HCT116 (cell line): ENCODE data around the gene ZSCAN26. TPM values are rescaled to one million over a fixed set of nuclear protein-coding genes. Genes with fewer than 3 reads are reported as not detected.

ENCODE experiments used
- ATAC-seq: fragments of 200-7000 bp; cut with Tn5 transposase; 2 replicates; pipeline ENCODE4 v1.9.1; 2020; ENCODE audit warnings: mild to moderate bottlenecking, moderate library complexity
- BruUV-seq: library from RNA; stranded (reverse); fragments of 400-500 nt; replicated peaks from 2 replicates; lab custom pipeline; 2021; lab: Mats Ljungman, UMichigan
- CTCF ChIA-PET: fragments of 300-600 bp; sonication (Branson Sonifier 250); formaldehyde crosslinking; loops from one replicate; lab custom pipeline; 2021; ENCODE audit warnings: antibody characterized with exemption; lab: Charles Lee
- POLR2A ChIA-PET: fragments of 300-600, 350-600 bp; sonication (Branson Sonifier 250); formaldehyde crosslinking; loops from one replicate; lab custom pipeline; 2021; ENCODE audit warnings: antibody characterized with exemption; lab: Charles Lee
- RAD21 ChIA-PET, 2 experiments: fragments of 300-600 bp; sonication (Branson Sonifier 250); formaldehyde crosslinking; loops; one replicate each; lab custom pipeline; 2023; ENCODE audit warnings: low total read pairs in 2 of 2; ENCODE audit not compliant: uncharacterized antibody in 2 of 2, unreplicated experiment in 2 of 2, low non-redundant PET in 1 of 2; lab: Charles Lee
- DNase-seq: peaks from one replicate; pipeline ENCODE4 v3.0.0-alpha.2; 2010; ENCODE audit warnings: low read depth, low spot score
- H2AFZ ChIP-seq: fragments of 200-600 bp; shearing (Covaris generic), sonication (generic); 2 replicates; pipeline ENCODE4 v1.6.1; 2017; ENCODE audit warnings: low read depth, mixed run types, mixed read lengths, antibody characterized with exemption, low read length; ENCODE audit not compliant: poor library complexity, severe bottlenecking
- H3K27ac ChIP-seq: 2 replicates; pipeline ENCODE4 v1.5.1; 2012; ENCODE audit warnings: low read depth, low read length
- H3K27me3 ChIP-seq: fragments of 200-600 bp; sonication (generic); 2 replicates; pipeline ENCODE4 v1.6.1; 2016; ENCODE audit warnings: mixed run types, low read length, mixed read lengths; ENCODE audit not compliant: insufficient read depth
- H3K36me3 ChIP-seq, 2 experiments: fragments of 200-500 bp in 1 of 2; fragments of 200-600 bp in 1 of 2; sonication (Bioruptor generic) in 1 of 2; sonication (generic) in 1 of 2; 2 replicates each; pipeline versions ENCODE4 v1.5.1 to v1.6.1; 2014 to 2016; ENCODE audit warnings: low read length in 2 of 2, inconsistent platforms in 1 of 2, mixed read lengths in 1 of 2, mixed run types in 1 of 2; ENCODE audit not compliant: insufficient read depth in 2 of 2, control insufficient read depth in 1 of 2
- H3K4me1 ChIP-seq, 2 experiments: fragments of 200-600 bp in 1 of 2; sonication (generic) in 1 of 2; 2 replicates each; pipeline versions ENCODE4 v1.5.1 to v1.6.1; 2012 to 2017; ENCODE audit warnings: low read length in 2 of 2, inconsistent platforms in 1 of 2, mild to moderate bottlenecking in 1 of 2, mixed read lengths in 1 of 2, mixed run types in 1 of 2, moderate library complexity in 1 of 2; ENCODE audit not compliant: insufficient read depth in 2 of 2, control insufficient read depth in 1 of 2
- H3K4me2 ChIP-seq: fragments of 200-600 bp; sonication (generic); 2 replicates; pipeline ENCODE4 v1.6.1; 2017; ENCODE audit warnings: mixed run types, low read length, mixed read lengths
- H3K4me3 ChIP-seq, 2 experiments: fragments of 200-600 bp in 1 of 2; sonication (generic) in 1 of 2; replicated peaks in 1 of 2; 2 replicates each; pipeline ENCODE4 v1.5.1; 2011 to 2016; ENCODE audit warnings: low read length in 2 of 2, control low read depth in 1 of 2, low read depth in 1 of 2, mild to moderate bottlenecking in 1 of 2, mixed read lengths in 1 of 2, mixed run types in 1 of 2
- H3K79me2 ChIP-seq: fragments of 200-600 bp; sonication (generic); 2 replicates; pipeline ENCODE4 v1.6.1; 2017; ENCODE audit warnings: mild to moderate bottlenecking, mixed run types, low read length, moderate library complexity, mixed read lengths; ENCODE audit not compliant: insufficient read depth
- H3K9ac ChIP-seq: fragments of 200-600 bp; sonication (generic); 2 replicates; pipeline ENCODE4 v1.6.1; 2016; ENCODE audit warnings: low read length, mixed read lengths
- H3K9me2 ChIP-seq: fragments of 200-600 bp; sonication (generic), shearing (Covaris generic); 2 replicates; pipeline ENCODE4 v1.6.1; 2017; ENCODE audit warnings: mixed run types, mild to moderate bottlenecking, moderate library complexity; ENCODE audit not compliant: insufficient read depth
- H3K9me3 ChIP-seq, 2 experiments: fragments of 200-500 bp in 1 of 2; fragments of 200-600 bp in 1 of 2; sonication (Bioruptor generic) in 1 of 2; sonication (generic) in 1 of 2; 2 replicates each; pipeline ENCODE4 v1.6.1; 2014 to 2017; ENCODE audit warnings: low read length in 2 of 2, mixed read lengths in 2 of 2, inconsistent platforms in 1 of 2, low read depth in 1 of 2, mild to moderate bottlenecking in 1 of 2, mixed run types in 1 of 2, moderate library complexity in 1 of 2; ENCODE audit not compliant: control insufficient read depth in 1 of 2, insufficient read depth in 1 of 2
- H4K20me1 ChIP-seq: fragments of 200-600 bp; sonication (generic), shearing (Covaris generic); 2 replicates; pipeline ENCODE4 v1.6.1; 2017; ENCODE audit warnings: mixed run types, mild to moderate bottlenecking, moderate library complexity; ENCODE audit not compliant: insufficient read depth
- CBX3 ChIP-seq: IDR thresholded peaks from 2 replicates; pipeline ENCODE4 v1.6.1; 2012; ENCODE audit warnings: low read depth
- CEBPB ChIP-seq: IDR thresholded peaks from 2 replicates; pipeline ENCODE4 v1.6.1; 2012; ENCODE audit warnings: low read depth
- CTCF ChIP-seq, 3 experiments: fragments of 200-600 bp in 1 of 3; sonication (generic) in 1 of 3; IDR thresholded peaks in 2 of 3; conservative IDR thresholded peaks in 1 of 3; 2 replicates each; pipeline ENCODE4 v1.5.1; 2012 to 2017; ENCODE audit warnings: low read depth in 2 of 3, low read length in 2 of 3, antibody characterized with exemption in 1 of 3, borderline replicate concordance in 1 of 3, control low read depth in 1 of 3, mild to moderate bottlenecking in 1 of 3, mixed read lengths in 1 of 3, mixed run types in 1 of 3, moderate library complexity in 1 of 3; ENCODE audit not compliant: insufficient read depth in 1 of 3
- ELF1 ChIP-seq: IDR thresholded peaks from 2 replicates; pipeline ENCODE4 v1.6.1; 2012; ENCODE audit warnings: low read depth, borderline replicate concordance
- EZH2 ChIP-seq: fragments of 200-600 bp; sonication (generic); IDR thresholded peaks from 2 replicates; pipeline ENCODE4 v1.6.1; 2017; ENCODE audit warnings: antibody characterized with exemption, mixed run types
- FOSL1 ChIP-seq: IDR thresholded peaks from 2 replicates; pipeline ENCODE4 v1.6.1; 2012; ENCODE audit warnings: low read depth
- JUND ChIP-seq: IDR thresholded peaks from 2 replicates; pipeline ENCODE4 v1.6.1; 2012
- MAX ChIP-seq: IDR thresholded peaks from 2 replicates; pipeline ENCODE4 v1.6.1; 2012
- POLR2AphosphoS5 ChIP-seq: IDR thresholded peaks from 2 replicates; pipeline ENCODE4 v1.6.1; 2011; ENCODE audit warnings: mild to moderate bottlenecking, low read depth, low read length, moderate library complexity
- SIN3A ChIP-seq: IDR thresholded peaks from 2 replicates; pipeline ENCODE4 v1.6.1; 2012; ENCODE audit warnings: low read depth
- SRF ChIP-seq: IDR thresholded peaks from 2 replicates; pipeline ENCODE4 v1.6.1; 2012; ENCODE audit warnings: low read depth
- TCF7L2 ChIP-seq: IDR thresholded peaks from 2 replicates; pipeline ENCODE4 v1.7.0; 2011; ENCODE audit warnings: borderline replicate concordance, inconsistent platforms; ENCODE audit not compliant: insufficient read depth, insufficient read length; ENCODE audit errors: extremely low read depth
- YY1 ChIP-seq: IDR thresholded peaks from 2 replicates; pipeline ENCODE4 v1.6.1; 2011; ENCODE audit warnings: low read length, low read depth, moderate library complexity, mild to moderate bottlenecking; ENCODE audit not compliant: insufficient replicate concordance; ENCODE audit errors: extremely low read depth
- ZFX ChIP-seq: fragments of 450-650 bp; IDR thresholded peaks from 2 replicates; pipeline ENCODE4 v1.6.1; 2017
- ZNF274 ChIP-seq: fragments of 200-500 bp; sonication (Bioruptor generic); IDR thresholded peaks from 2 replicates; pipeline ENCODE4 v1.6.1; 2014; ENCODE audit warnings: mild to moderate bottlenecking, low read depth, low read length, inconsistent platforms
- intact Hi-C: fragments of 100-400 bp; cut with micrococcal nuclease; formaldehyde crosslinking; loops from 2 replicates; pipeline ENCODE4 v1.10.0; 2022
- total RNA-seq: library from RNA; stranded (reverse); gene quantifications from one replicate; pipeline ENCODE4 v1.2.1, GENCODE V29; 2021; ENCODE audit not compliant: unreplicated experiment
- TF ChIP-seq, protein P1 (sequence below): IDR thresholded peaks from 2 replicates; pipeline ENCODE4 v1.6.1; 2011; ENCODE audit warnings: mild to moderate bottlenecking, low read length, moderate library complexity; ENCODE audit not compliant: insufficient replicate concordance; ENCODE audit errors: extremely low read depth
- TF ChIP-seq, protein P2 (sequence below): IDR thresholded peaks from 2 replicates; pipeline ENCODE4 v1.6.1; 2012; ENCODE audit warnings: low read depth

The ZSCAN26 gene
- total RNA-seq, 1 experiment from 2014 or later, result 10.3 TPM

DNA sequence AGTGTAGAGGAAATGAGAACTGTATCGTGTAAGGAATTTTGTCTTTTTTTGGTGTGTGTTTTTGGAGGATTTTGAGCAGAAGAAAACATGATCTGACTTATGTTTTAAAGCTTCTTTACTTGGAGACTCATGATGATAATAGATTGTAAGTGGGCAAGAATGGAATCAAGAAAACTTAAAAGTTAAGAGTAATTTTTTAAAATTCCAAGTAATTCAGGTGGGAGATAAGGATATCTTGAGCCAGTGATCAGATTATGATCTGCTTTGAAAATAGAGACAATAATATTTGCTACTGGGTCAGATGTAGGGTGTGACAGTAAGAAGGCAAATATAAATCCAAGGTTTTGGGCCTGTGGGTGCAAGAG, 734 bp downstream of the ZSCAN26 start:
- ATAC-seq, result no peak
- Histone ChIP-seq H3K9me2 (no peaks in the 10 kb centered on the region), H3K9ac (peak overlapping the region; percentile 76), H3K9me3 (no peaks in the 10 kb centered on the region), H3K27me3 (no peaks in the 10 kb centered on the region), H2AFZ (peak overlapping the region; percentile 83), H4K20me1 (no peaks in the 10 kb centered on the region), H3K79me2 (peaks cover 18% of the 10 kb centered on the region), H3K4me3 (peak overlapping the region; percentile 83 to 86), H3K4me1 (peaks cover 11 to 39% of the 10 kb centered on the region in 2 experiments), H3K4me2 (peak overlapping the region; percentile 86), H3K36me3 (peaks cover 0 to 7% of the 10 kb centered on the region in 2 experiments; a peak in 1 of 4 replicates), H3K27ac (peak overlapping the region; percentile 71; the same call in 1 of the 2 replicates)
- DNase-seq, result no peak
- TF ChIP-seq, protein P1, sequence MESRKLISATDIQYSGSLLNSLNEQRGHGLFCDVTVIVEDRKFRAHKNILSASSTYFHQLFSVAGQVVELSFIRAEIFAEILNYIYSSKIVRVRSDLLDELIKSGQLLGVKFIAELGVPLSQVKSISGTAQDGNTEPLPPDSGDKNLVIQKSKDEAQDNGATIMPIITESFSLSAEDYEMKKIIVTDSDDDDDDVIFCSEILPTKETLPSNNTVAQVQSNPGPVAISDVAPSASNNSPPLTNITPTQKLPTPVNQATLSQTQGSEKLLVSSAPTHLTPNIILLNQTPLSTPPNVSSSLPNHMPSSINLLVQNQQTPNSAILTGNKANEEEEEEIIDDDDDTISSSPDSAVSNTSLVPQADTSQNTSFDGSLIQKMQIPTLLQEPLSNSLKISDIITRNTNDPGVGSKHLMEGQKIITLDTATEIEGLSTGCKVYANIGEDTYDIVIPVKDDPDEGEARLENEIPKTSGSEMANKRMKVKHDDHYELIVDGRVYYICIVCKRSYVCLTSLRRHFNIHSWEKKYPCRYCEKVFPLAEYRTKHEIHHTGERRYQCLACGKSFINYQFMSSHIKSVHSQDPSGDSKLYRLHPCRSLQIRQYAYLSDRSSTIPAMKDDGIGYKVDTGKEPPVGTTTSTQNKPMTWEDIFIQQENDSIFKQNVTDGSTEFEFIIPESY, result no peak
- TF ChIP-seq TCF7L2, result no peak
- TF ChIP-seq ZNF274, result no peak
- TF ChIP-seq CTCF (IDR thresholded peaks at IDR 0.05 in 2 of 3, conservative IDR thresholded peaks at IDR 0.05 in 1 of 3; ENCODE audit: borderline replicate concordance in 1 of 3, insufficient read depth in 1 of 3, low read depth in 2 of 3, low read length in 2 of 3), result no peak
- TF ChIP-seq JUND, result no peak
- no peak for TF ChIP-seq YY1
- no peak for TF ChIP-seq CEBPB
- no peak for TF ChIP-seq POLR2AphosphoS5
- no peak for TF ChIP-seq CBX3
- TF ChIP-seq, protein P2, sequence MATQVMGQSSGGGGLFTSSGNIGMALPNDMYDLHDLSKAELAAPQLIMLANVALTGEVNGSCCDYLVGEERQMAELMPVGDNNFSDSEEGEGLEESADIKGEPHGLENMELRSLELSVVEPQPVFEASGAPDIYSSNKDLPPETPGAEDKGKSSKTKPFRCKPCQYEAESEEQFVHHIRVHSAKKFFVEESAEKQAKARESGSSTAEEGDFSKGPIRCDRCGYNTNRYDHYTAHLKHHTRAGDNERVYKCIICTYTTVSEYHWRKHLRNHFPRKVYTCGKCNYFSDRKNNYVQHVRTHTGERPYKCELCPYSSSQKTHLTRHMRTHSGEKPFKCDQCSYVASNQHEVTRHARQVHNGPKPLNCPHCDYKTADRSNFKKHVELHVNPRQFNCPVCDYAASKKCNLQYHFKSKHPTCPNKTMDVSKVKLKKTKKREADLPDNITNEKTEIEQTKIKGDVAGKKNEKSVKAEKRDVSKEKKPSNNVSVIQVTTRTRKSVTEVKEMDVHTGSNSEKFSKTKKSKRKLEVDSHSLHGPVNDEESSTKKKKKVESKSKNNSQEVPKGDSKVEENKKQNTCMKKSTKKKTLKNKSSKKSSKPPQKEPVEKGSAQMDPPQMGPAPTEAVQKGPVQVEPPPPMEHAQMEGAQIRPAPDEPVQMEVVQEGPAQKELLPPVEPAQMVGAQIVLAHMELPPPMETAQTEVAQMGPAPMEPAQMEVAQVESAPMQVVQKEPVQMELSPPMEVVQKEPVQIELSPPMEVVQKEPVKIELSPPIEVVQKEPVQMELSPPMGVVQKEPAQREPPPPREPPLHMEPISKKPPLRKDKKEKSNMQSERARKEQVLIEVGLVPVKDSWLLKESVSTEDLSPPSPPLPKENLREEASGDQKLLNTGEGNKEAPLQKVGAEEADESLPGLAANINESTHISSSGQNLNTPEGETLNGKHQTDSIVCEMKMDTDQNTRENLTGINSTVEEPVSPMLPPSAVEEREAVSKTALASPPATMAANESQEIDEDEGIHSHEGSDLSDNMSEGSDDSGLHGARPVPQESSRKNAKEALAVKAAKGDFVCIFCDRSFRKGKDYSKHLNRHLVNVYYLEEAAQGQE, result no peak
- TF ChIP-seq FOSL1, result no peak
- TF ChIP-seq SIN3A, result no peak
- TF ChIP-seq ELF1, result no peak
- TF ChIP-seq MAX, result no peak
- TF ChIP-seq EZH2, result no peak
- no peak for TF ChIP-seq SRF
- no peak for TF ChIP-seq ZFX
- RAD21 ChIA-PET, result no interaction called here
- BruUV-seq, result TSS peak; percentile 69
- intact Hi-C loops, result loop anchor here (1.0 to 5.0 kb wide), 2 partner anchors 15 to 70 kb away; partner anchors contain the start of genes ZKSCAN4 and ZSCAN31
- POLR2A ChIA-PET, result interaction anchor here (1.1 to 2.3 kb wide), 5 partner anchors 13 to 429 kb away, joined by 3 to 13 read pairs (median 4); partner anchors contain the start of genes ZKSCAN3 and ZKSCAN4
- CTCF ChIA-PET, result no interaction called here
